HEK293 (cell line): ENCODE results near the gene DLK1.

ENCODE experiments used
- CTCF ChIA-PET: fragments of 350-600 bp; formaldehyde crosslinking; extraction: SDS; loops from one replicate; lab custom pipeline; 2021; ENCODE audit warnings: antibody characterized with exemption; lab: Yijun Ruan, JAX
- POLR2A ChIA-PET: fragments of 300-600 bp; formaldehyde crosslinking; extraction: SDS; loops from one replicate; lab custom pipeline; 2020; ENCODE audit warnings: antibody characterized with exemption, inconsistent platforms; lab: Yijun Ruan, JAX
- H3K27ac ChIP-seq: fragments of 200-500 bp; sonication (Bioruptor generic); 2 replicates; pipeline ENCODE4 v1.5.1; 2014; ENCODE audit warnings: low read depth, low read length, control low read depth, inconsistent platforms; ENCODE audit errors: extremely low read depth
- H3K36me3 ChIP-seq, 2 experiments: fragments of 200-500 bp in 1 of 2; sonication (Bioruptor generic) in 1 of 2; 1 replicate in 1 of 2; 2 replicates in 1 of 2; pipeline ENCODE4 v1.5.1; 2014 to 2017; ENCODE audit warnings: inconsistent platforms in 2 of 2, low read length in 2 of 2; ENCODE audit not compliant: control insufficient read depth in 2 of 2, insufficient read depth in 1 of 2
- H3K4me1 ChIP-seq: fragments of 200-500 bp; sonication (Bioruptor generic); 2 replicates; pipeline ENCODE4 v1.5.1; 2014; ENCODE audit warnings: mild to moderate bottlenecking, low read length, inconsistent platforms; ENCODE audit not compliant: control insufficient read depth, insufficient read depth
- H3K4me3 ChIP-seq: 2 replicates; pipeline ENCODE4 v1.5.1; 2011; ENCODE audit warnings: low read depth, mild to moderate bottlenecking, control low read depth, low read length, moderate library complexity
- H3K9me3 ChIP-seq: fragments of 200-500 bp; sonication (Bioruptor generic); 2 replicates; pipeline ENCODE4 v1.5.1; 2014; ENCODE audit warnings: low read depth, low read length, inconsistent platforms; ENCODE audit not compliant: control insufficient read depth, insufficient read depth
- EGR2 ChIP-seq: fragments of 450-650 bp; formaldehyde crosslinking; IDR thresholded peaks from 2 replicates; pipeline ENCODE4 v1.5.1; 2016; ENCODE audit warnings: low read depth, missing biosample characterization, missing genetic modification characterization
- KLF1 ChIP-seq: fragments of 450-650 bp; formaldehyde crosslinking; IDR thresholded peaks from 2 replicates; pipeline ENCODE4 v1.5.1; 2016; ENCODE audit warnings: missing biosample characterization, missing genetic modification characterization
- OSR2 ChIP-seq: fragments of 450-650 bp; formaldehyde crosslinking; IDR thresholded peaks from 2 replicates; pipeline ENCODE4 v1.5.1; 2016; ENCODE audit warnings: missing biosample characterization, missing genetic modification characterization
- PRDM1 ChIP-seq: fragments of 450-650 bp; formaldehyde crosslinking; IDR thresholded peaks from 2 replicates; pipeline ENCODE4; 2016; ENCODE audit warnings: missing biosample characterization, missing genetic modification characterization
- SCRT2 ChIP-seq: fragments of 450-650 bp; formaldehyde crosslinking; IDR thresholded peaks from 2 replicates; pipeline ENCODE4 v1.5.1; 2016; ENCODE audit warnings: missing biosample characterization, missing genetic modification characterization
- ZBTB17 ChIP-seq: fragments of 450-650 bp; formaldehyde crosslinking; IDR thresholded peaks from 2 replicates; pipeline ENCODE4 v1.5.1; 2016; ENCODE audit warnings: missing biosample characterization, missing genetic modification characterization
- ZFHX2 ChIP-seq: fragments of 450-650 bp; formaldehyde crosslinking; conservative IDR thresholded peaks from 2 replicates; pipeline ENCODE4 v1.5.1; 2016; ENCODE audit warnings: missing biosample characterization, missing genetic modification characterization
- ZIC2 ChIP-seq: fragments of 450-650 bp; formaldehyde crosslinking; IDR thresholded peaks from 2 replicates; pipeline ENCODE4 v1.5.1; 2016; ENCODE audit warnings: missing biosample characterization, missing genetic modification characterization
- ZNF19 ChIP-seq: fragments of 450-650 bp; formaldehyde crosslinking; IDR thresholded peaks from 2 replicates; pipeline ENCODE4; 2016; ENCODE audit warnings: missing biosample characterization, missing genetic modification characterization, low read depth
- ZNF248 ChIP-seq: fragments of 450-650 bp; formaldehyde crosslinking; IDR thresholded peaks from 2 replicates; pipeline ENCODE4 v1.5.1; 2017; ENCODE audit warnings: missing biosample characterization, missing genetic modification characterization
- ZNF354C ChIP-seq: fragments of 450-650 bp; formaldehyde crosslinking; IDR thresholded peaks from 2 replicates; pipeline ENCODE4 v1.5.1; 2016; ENCODE audit warnings: missing biosample characterization, missing genetic modification characterization, low read depth, borderline replicate concordance
- ZNF366 ChIP-seq: fragments of 450-650 bp; formaldehyde crosslinking; conservative IDR thresholded peaks from 2 replicates; pipeline ENCODE4 v1.5.1; 2016; ENCODE audit warnings: missing biosample characterization, missing genetic modification characterization
- ZNF391 ChIP-seq: fragments of 450-650 bp; formaldehyde crosslinking; IDR thresholded peaks from 2 replicates; pipeline ENCODE4 v1.5.1; 2016; ENCODE audit warnings: low read depth, missing biosample characterization, missing genetic modification characterization, borderline replicate concordance
- ZNF514 ChIP-seq: fragments of 450-650 bp; formaldehyde crosslinking; IDR thresholded peaks from 2 replicates; pipeline ENCODE4 v1.5.1; 2016; ENCODE audit warnings: missing biosample characterization, missing genetic modification characterization
- ZNF555 ChIP-seq: fragments of 450-650 bp; formaldehyde crosslinking; conservative IDR thresholded peaks from 2 replicates; pipeline ENCODE4 v1.5.1; 2017; ENCODE audit warnings: missing biosample characterization, mild to moderate bottlenecking, missing genetic modification characterization, inconsistent platforms
- ZNF660 ChIP-seq: fragments of 450-650 bp; IDR thresholded peaks from 2 replicates; pipeline ENCODE4 v1.5.1; 2018; ENCODE audit warnings: missing biosample characterization, mild to moderate bottlenecking, missing genetic modification characterization
- ZNF664 ChIP-seq: fragments of 450-650 bp; formaldehyde crosslinking; IDR thresholded peaks from 2 replicates; pipeline ENCODE4 v1.5.1; 2016; ENCODE audit warnings: missing biosample characterization, missing genetic modification characterization
- ZNF670 ChIP-seq: fragments of 450-650 bp; formaldehyde crosslinking; IDR thresholded peaks from 2 replicates; pipeline ENCODE4 v1.5.1; 2016; ENCODE audit warnings: missing biosample characterization, missing genetic modification characterization, low read depth
- ZNF785 ChIP-seq: fragments of 450-650 bp; formaldehyde crosslinking; IDR thresholded peaks from 2 replicates; pipeline ENCODE4 v1.5.1; 2016; ENCODE audit warnings: missing biosample characterization, missing genetic modification characterization
- TF ChIP-seq, protein P1 (sequence below): fragments of 450-650 bp; formaldehyde crosslinking; IDR thresholded peaks from 2 replicates; pipeline ENCODE4 v1.5.1; 2016; ENCODE audit warnings: missing biosample characterization, missing genetic modification characterization
- TF ChIP-seq, protein P2 (sequence below): fragments of 450-650 bp; formaldehyde crosslinking; IDR thresholded peaks from 2 replicates; pipeline ENCODE4 v1.5.1; 2017; ENCODE audit warnings: missing biosample characterization, missing genetic modification characterization

The DLK1 gene

GRCh38 chr14:100688051-100688450, 38.6 kb upstream of the DLK1 start (continued):
- TF ChIP-seq, protein P1, sequence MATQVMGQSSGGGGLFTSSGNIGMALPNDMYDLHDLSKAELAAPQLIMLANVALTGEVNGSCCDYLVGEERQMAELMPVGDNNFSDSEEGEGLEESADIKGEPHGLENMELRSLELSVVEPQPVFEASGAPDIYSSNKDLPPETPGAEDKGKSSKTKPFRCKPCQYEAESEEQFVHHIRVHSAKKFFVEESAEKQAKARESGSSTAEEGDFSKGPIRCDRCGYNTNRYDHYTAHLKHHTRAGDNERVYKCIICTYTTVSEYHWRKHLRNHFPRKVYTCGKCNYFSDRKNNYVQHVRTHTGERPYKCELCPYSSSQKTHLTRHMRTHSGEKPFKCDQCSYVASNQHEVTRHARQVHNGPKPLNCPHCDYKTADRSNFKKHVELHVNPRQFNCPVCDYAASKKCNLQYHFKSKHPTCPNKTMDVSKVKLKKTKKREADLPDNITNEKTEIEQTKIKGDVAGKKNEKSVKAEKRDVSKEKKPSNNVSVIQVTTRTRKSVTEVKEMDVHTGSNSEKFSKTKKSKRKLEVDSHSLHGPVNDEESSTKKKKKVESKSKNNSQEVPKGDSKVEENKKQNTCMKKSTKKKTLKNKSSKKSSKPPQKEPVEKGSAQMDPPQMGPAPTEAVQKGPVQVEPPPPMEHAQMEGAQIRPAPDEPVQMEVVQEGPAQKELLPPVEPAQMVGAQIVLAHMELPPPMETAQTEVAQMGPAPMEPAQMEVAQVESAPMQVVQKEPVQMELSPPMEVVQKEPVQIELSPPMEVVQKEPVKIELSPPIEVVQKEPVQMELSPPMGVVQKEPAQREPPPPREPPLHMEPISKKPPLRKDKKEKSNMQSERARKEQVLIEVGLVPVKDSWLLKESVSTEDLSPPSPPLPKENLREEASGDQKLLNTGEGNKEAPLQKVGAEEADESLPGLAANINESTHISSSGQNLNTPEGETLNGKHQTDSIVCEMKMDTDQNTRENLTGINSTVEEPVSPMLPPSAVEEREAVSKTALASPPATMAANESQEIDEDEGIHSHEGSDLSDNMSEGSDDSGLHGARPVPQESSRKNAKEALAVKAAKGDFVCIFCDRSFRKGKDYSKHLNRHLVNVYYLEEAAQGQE (tag by site-specific recombination) = no peak
- no peak for TF ChIP-seq ZNF785
- TF ChIP-seq KLF1 (tag by site-specific recombination) = no peak
- TF ChIP-seq ZNF664 (tag by site-specific recombination) = no peak
- no peak for TF ChIP-seq ZNF19 (tag by site-specific recombination)
- TF ChIP-seq OSR2 (tag by site-specific recombination) = no peak
- TF ChIP-seq ZNF670 = no peak
- TF ChIP-seq ZNF391 = no peak

- Histone ChIP-seq H3K4me1 (no peaks in the 10 kb centered on the region; the same call in 1 of the 2 replicates), H3K4me3 (no peak overlapping the region), H3K36me3 (no peaks in the 10 kb centered on the region), H3K27ac (no peak overlapping the region), H3K9me3 (no peaks in the 10 kb centered on the region)
- ChIA-PET CTCF (interaction anchor here (1.5 kb wide), 1 partner anchor 24 kb away, joined by 4 read pairs; no protein-coding TSS in a partner anchor), POLR2A (no interaction called here)
- TF ChIP-seq ZNF391 = no peak
- peak; percentile 74 for TF ChIP-seq ZFHX2 (tag by site-specific recombination)
- TF ChIP-seq ZNF366 (tag by site-specific recombination) = no peak
- no peak for TF ChIP-seq ZNF514
- TF ChIP-seq, protein P2, sequence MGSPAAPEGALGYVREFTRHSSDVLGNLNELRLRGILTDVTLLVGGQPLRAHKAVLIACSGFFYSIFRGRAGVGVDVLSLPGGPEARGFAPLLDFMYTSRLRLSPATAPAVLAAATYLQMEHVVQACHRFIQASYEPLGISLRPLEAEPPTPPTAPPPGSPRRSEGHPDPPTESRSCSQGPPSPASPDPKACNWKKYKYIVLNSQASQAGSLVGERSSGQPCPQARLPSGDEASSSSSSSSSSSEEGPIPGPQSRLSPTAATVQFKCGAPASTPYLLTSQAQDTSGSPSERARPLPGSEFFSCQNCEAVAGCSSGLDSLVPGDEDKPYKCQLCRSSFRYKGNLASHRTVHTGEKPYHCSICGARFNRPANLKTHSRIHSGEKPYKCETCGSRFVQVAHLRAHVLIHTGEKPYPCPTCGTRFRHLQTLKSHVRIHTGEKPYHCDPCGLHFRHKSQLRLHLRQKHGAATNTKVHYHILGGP (tag by site-specific recombination) = no peak
- TF ChIP-seq ZBTB17 (tag by site-specific recombination) = no peak
- TF ChIP-seq ZIC2 = peak; percentile 68
- TF ChIP-seq PRDM1 (tag by site-specific recombination) = peak; percentile 58; the same call in 1 of the 2 replicates
- 0 out of 2 replicates have a peak, but pooled peaks have one; percentile 29 for TF ChIP-seq ZNF660 (tag by site-specific recombination)
- no peak for TF ChIP-seq ZNF354C (tag by site-specific recombination)
- TF ChIP-seq ZNF248 (tag by site-specific recombination) = no peak
- TF ChIP-seq EGR2 = peak; percentile 58
- peak; percentile 62 for TF ChIP-seq SCRT2 (tag by site-specific recombination)
- TF ChIP-seq ZNF555 (tag by site-specific recombination) = no peak
Observed at GRCh38 chr14:100688598-100689461, 37.9 kb upstream of the DLK1 start.
